Stimulated activated CD8-positive, alpha-beta memory T cell treated with anti-CD3 and anti-CD28 coated beads, Interleukin-4, amount 100 ng/mL, for 1 hour (primary cell): ENCODE measurements around the gene SOX5.
"Not testable (repeated sequence)": the region's sequence is repeated elsewhere in the genome, so short reads cannot be mapped to it uniquely, and the experiment has no call there.

Experiments used
- DNase-seq, 2 donors: peaks; one replicate each; pipeline ENCODE4 v3.0.0-alpha.2; 2020; ENCODE audit warnings: low read depth in 2 of 2, low spot score in 1 of 2

SOX5 gene

DNA sequence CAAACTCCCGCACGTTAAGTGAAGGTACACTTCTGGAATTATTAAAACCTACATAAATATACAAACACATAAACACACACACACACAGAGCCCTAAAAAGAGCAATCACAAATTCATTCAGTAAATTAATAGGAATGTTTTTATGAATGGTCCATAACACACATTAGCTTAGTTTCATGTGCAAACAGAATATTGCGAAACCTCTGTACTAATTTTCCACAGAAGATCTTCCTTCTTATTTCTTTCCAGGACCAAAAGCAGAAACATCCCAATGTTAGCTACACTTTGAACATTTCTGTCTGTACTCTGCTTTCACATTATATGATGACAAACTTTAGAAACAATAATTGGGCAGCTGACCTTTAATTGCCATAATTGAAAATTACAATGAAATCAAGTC, 101.6 kb downstream of the SOX5 start:
- no peak for DNase-seq

DNA sequence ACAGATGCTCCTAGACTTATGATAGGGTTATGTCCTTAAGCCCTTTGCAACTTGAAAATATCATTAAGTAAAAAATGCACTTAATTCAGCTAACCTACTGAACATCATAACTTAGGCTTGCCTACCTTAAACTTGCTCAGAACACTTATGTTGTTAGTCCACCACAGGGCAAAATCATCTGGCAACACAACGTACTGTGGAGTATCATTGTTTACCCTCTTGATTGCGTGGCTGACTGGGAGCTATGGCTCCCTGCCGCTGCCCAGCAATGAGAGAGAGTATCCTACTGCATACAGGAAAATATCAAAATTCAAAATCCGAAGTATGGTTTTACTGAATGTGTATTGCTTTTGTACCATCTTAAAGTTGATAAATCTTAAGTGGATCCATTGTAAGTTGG, 105.5 kb downstream of the SOX5 start:
- no peak for DNase-seq

DNA sequence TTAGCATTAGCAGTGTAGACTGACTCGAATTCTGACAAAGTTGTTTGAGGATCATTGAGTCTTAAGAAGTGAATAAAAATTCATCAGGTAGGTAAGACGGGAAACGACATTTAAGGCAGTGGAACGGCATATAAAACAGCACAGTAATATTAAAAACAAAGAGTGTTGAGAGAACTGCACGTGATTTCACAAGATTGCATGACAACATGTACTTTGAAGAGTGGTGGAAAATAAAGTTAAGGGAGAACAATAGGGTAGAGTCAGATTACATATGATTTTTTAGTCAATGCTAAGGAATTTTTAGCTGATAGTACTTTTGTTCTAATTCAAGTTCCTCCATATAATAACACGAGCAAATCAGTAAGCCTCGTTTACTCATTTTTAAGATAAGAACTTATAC, 115.4 kb downstream of the SOX5 start:
- DNase-seq, result no peak

DNA sequence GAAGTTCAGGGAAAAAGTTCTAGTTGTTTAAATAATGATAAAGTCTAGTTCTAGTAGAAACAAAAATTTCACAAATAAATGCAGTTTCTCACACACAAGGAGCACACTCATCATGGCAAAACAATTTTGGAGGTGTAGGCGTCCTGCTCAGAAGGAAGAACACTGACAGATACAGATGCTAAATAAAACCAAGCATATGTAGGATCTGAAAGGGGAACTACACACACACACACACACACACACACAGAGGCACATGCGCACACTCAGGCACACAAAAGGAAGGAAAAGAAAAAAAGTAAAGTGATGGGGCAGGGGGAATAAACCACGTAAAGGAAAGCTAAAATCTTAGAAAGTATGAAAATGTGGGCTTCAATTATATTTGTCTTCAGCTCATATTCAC, 117.7 kb downstream of the SOX5 start:
- DNase-seq, result no peak

DNA sequence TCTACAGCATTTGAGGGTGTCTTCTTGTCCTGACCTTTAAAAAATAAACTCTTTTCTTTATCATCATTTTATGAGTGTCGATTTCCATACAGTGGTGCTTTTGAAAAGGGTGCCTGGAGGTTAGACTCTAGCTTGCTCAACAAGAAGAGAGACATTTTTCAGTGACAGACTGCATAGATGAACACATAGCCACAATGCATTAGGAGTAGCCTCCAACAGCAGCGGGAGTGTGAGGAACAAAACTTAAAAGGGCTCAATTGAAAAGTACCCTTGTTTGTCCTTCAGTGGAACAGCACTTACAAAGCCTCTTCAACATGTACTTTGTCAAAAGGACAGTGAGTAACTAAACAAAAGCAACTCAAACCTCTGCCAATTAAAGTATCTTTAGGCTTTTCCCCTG, 119.3 kb downstream of the SOX5 start:
- DNase-seq, result no peak

DNA sequence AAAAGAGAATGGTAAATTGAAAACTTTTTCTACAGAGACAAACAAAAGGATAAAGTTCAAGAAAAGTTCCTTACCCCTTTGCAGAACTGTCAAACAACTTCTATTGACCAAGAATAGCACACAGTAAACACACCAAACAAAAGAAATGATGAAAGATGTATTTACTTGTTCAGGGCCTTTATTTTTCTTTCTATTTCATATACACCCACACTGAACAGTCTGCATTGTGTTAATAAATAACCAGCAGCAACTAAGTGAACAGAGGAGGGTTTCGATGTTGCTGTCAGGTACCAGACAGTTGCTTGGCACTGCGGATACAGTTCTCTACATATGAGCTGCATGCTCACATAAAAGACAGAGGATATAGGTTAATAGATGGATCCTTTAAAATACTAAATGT, 122.1 kb downstream of the SOX5 start:
- no peak for DNase-seq

DNA sequence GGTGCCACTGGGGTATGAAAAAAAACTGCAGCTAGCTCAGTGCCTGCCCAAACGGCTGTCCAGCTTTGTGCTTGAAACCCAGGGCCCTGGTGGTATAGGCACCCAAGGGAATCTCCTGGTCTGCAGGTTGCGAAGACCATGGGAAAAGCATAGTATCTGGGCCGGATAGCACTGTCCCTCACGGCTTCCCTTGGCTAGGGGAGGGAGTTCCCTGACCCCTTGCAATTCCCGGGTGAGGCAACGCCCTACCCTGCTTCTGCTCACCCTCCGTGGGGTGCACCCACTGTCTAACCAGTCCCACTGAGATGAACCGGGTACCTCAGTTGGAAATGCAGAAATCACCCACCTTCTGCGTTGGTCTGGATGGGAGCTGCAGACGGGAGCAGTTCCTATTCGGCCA, 124.3 kb downstream of the SOX5 start:
- DNase-seq, result not testable (repeated sequence)

DNA sequence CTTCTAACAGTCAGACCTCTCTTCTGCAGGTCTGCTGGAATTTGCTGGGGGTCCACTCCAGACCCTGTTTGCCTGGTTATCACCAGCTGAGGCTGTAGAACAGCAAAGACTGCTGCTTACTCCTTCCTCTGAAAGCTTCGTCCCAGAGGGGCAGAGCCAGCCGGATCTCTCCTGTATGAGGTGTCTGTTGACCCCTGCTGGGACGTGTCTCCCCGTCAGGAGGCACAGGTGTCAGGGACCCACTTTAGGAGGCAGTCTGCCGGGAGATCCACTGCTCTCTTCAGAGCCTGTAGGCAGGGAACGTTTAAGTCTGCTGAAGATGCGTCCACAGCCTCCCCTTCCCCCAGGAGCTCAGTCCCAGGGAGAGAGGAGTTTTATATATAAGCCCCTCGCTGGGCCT, 125.1 kb downstream of the SOX5 start:
- DNase-seq, result no peak

DNA sequence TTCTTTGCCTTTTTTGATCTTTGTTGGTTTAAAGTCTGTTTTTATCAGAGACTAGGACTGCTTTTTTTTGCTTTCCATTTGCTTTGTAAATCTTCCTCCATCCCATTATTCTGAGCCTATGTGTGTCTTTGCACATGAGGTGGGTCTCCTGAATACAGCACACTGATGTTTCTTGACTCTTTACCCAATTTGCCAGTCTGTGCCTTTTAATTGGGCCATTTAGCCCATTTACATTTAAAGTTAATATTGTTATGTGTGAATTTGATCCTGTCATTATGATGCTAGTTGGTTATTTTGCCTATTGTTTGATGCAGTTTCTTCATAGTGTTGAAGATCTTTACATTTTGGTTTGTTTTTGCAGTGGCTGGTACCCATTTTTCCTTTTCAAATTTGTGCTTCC, 126.6 kb downstream of the SOX5 start:
- DNase-seq, result not testable (repeated sequence)

DNA sequence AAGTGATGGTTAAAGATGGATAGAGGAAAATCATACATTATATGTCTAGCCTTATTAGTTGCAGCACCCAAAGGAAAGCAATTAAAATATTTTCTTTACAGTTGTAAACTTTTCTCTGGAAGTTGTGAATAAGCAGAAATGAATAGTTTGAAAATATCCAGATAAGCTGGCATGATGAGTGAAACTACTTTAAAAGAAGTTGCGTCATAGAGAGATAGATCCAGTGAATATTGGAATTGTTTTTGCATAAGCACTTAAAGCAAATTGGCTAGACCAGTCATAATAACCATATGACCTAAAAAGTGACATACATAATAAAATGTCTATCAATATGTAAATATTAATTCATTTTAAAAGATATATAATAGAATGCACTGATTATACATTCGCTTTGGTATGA, 132.1 kb downstream of the SOX5 start:
- DNase-seq, result no peak

DNA sequence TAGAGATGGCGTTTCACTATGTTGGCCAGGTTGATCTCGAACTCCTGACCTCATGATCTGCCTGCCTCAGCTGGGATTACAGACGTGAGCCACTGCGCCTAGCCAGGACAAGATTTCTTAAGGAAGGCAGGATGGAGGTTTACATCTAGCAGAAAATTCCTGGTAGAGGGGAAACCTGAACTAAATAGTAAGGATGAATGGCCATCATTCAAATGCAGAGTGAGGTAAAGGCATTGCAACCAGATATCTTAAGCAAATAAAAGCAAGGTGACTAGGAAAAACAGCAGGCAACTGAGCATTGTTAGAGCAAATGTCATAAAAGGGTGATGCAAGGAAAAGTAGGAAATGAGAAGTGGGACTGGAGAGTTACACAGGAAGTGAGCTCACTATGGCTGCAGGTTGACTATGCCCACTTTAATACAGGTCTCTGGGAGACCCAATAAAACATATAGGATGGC, 133.0 kb downstream of the SOX5 start:
- DNase-seq, result no peak

DNA sequence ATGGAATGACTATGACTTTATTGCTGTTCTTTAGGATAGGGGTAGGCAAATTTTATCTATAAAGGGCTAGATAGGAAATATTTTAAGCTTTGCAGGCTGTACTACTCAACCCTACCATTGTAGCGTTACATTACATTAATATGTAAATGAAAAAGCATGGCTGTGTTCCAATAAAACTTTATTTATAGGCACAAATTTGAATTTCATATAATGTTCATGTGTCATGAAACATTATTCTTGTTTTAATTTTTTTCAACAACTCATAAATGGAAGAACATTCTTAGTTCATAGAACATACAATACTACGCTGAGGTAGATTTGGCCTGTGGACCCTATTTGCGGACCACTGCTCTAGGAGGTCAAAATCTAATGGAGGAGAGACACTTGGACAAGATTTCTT, 133.7 kb downstream of the SOX5 start:
- DNase-seq, result no peak

DNA sequence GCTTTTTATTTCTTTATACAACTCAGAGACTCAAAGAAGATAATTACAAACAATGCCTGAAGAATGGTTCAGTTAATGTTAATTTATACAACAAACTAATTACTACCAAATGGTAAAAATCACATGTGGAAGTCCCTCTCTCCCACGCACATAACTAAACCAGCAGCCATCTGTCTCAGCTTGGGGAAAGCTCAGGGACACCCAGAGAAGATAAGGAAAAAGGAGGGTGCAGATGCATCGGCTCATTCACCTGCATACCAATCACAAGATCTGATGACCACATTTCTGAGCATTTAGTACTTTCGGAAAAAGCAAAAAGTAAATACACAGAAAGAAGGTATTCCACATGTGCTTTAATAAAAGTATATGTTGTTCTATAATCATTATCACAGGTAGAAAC, 136.3 kb downstream of the SOX5 start:
- no peak for DNase-seq

DNA sequence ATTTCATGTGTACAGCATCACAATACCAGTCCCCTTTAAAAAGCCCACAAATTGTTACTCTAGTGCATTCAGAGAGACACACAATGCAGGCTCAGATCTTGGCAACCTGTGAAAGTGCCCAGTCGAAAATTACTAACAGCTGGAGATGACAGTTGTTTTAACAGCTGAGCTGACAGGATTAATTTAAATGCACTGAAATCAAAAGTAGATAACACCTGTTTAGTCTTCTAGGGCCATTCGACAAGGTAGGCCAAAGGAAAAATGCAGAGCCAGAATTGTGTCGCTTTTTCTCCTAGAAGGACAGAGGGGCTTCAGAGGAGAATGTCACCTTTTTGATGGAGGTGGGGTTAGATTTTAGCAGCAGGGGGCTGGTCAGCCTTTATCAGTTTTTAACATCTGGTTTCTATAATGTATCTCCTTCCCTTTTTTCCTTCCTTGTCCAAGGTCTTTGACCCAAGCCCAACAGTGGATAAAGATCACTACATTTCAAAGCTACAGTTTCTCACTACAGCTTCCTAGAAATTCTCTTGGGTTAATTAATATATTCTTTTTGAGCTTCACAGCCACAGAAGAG, 139.1 kb downstream of the SOX5 start:
- no peak for DNase-seq

DNA sequence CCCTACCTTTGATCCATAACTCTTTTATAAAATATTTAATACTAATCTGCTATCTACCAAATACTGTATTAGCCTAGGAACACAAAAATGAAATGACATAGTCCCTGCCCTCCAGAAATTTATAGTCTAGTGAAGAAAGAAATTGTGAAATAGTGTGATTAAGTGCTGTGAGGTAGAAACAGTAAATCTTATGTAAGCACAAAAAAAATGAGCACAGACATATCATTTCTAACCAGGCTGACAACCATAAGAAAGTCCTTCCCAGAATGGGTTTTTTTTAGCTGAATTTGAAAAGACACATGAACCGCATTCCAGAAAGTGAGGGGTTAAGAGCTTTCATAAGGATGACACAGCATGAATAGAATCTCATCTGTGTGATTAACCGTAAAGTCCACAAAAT, 145.9 kb downstream of the SOX5 start:
- no peak for DNase-seq

DNA sequence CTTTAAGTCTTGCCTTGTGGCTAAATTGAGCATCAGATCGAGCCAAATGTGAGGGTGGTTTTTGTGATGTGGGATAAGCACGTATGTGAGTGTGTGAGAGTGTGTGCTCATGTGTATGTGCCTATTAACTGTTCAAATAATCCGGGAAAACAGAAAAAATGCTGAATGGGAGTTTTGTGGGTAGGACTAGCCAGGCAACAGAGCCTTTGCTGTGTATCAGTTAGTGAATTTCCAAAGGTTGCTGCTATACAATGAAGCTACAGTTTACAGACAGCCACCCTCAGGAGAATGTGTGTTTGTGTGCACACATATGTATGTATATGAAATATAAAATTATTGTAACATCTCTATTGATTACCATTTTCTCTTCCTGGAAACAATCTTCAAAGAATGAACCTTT, 154.0 kb downstream of the SOX5 start:
- DNase-seq, result no peak

DNA sequence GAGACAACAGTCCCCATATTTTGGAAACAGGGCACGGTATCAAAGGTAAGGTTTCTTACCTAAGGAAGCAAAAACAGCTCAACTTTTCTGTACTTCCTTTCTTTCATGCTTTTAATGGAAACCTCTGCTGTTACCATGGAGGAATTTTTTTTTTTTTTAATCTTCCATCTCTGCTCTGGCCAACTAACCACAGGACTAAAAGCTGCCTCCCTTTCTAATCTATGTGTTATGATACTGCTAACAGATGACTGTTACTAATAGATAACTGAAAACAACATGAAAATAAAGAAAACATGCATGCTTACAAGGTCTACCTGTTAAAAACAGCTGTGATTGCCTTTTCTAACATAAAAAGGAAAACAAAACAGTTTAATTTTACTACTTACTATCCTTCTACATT, 168.4 kb downstream of the SOX5 start:
- no peak for DNase-seq

DNA sequence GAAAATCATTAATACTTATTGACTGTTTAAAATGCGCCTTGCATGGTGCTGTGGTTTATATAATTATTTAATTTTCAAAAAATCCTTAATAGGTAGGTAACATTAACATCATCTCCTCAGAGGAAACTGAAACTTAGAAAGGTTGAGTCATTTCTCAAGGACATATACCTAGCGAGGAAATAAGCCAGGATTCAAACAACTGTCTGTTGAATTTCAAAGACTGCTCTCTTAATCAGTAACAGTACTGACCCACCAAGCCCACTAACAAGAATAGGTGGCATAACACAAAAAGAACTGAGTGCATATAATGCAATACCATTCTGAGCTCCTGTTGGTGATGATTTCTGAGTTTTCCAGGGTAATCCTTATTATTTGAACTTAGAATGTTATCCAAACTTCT, 174.3 kb downstream of the SOX5 start:
- no peak for DNase-seq

DNA sequence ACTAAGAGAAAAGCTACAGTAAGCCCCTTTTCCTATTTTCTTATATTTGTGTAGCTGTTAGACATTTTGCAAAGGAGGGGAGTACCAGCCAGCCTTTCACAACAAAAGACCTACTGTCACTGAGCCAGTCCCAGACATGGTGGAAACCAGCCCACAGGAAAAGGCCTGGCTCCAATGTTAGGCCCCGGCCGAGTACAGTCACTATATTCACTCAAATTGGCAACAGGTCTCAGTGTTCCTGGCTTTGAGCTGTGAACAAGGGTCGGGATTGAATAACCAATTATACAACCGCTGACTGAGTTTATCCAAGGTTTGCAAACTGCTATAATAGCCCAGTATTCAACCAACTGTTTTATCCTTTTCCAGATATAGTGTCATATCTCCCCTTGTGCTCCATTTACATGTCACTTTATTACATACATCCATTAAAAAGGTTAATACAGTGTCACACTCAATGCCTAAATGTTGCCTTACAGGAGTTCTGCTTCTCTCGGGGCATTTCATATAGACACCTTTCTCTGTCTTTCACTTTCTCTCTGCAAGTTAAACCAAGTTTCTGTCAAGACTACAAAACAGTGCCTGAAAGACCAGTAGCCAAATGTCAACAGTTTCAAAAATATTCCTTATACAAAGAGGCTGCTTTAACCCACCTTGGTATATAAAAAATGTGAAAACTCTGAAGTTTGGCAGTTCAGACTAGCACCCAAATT, 178.1 kb downstream of the SOX5 start:
- no peak for DNase-seq

DNA sequence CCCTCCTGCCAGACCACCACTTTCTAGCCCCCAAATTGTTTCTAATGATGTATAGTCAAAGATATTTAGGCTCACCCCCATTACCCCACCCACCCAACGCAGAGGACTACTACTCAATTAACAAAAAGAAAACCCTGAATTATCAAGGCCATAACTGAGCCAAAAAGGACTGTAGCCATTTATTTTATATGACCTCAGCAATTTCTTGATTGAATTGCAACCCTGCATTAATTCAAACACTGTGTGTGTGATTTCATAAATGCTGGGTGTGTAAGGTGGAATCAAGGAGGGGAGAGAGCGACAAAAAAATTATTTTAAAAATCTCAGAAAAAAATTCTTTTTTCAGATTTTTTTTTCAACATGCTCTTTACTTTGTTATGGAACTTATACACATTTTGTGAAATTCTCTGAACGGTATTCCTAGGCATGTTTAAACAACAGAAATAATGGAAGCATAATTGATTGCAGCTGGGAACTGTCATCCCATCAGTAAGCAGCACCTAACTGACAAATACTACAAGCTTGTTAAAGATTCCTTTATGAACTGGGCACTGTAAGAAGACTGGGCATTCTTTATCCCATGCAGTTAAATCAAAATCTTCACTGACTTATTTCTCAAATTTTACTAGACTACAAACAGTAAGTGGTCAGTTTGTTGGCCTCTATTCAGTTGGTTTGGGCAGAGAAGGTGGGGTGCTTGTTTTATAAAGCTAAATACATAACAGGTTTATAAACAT, 179.1 kb downstream of the SOX5 start:
- DNase-seq, result no peak

DNA sequence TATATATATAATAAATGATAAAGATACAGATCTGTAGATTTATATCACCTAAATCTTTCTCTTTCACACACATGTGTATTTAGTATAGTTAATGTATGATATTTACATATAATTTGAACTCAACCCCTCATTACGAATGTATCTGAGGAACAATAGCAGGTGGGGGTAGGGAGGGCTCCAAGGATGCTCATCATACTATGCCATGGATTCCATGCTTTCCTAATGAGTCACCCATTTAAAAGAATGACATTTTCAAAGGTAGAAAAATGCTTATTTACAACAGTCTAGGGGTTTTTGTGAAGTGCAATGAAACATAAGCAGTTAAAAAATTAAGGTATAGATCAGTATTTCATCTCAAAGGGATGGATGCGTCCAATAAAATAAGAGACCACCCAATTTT, 181.6 kb downstream of the SOX5 start:
- no peak for DNase-seq

DNA sequence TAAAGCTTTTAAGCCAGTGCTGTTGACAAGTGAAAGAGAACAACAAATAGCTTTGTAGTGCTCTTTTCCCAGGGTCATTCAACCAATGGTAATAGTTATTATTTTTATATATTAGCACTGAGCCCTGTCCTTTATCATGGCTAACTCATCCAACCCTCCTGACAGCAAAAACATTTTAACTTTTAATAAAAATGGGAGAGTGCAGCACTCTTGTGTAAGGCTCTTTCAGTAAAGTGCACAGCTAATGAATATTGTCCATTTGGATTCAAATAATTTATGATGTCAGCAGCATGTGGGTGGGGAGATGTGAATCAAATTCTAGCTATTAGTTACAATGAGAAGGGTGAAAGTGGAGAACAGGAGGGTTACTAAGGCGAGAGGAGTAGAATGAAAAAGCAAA, 185.7 kb downstream of the SOX5 start:
- DNase-seq, result no peak

DNA sequence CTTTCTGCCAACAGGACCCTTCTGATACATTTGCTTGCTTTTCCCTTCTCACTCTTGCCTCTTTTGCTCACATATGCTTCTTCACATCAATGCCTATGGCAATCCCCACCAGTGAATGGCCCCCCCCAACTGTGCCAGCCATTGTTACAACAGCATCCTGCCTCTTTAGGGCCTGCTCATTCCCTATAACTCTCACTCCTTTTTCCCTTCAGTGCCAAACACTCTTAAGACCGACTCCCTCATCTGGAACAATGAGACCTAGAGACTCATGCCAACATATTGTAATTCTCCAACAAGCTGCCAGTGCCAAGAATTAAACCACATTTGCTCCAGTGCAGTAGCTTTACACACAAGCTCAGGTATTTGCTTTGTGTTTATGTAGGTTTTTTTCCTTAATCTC, 189.0 kb downstream of the SOX5 start:
- DNase-seq, result no peak
